ENCODE measurements around the gene MRPL52.
"Not testable (repeated sequence)": the region's sequence is repeated elsewhere in the genome, so short reads cannot be mapped to it uniquely, and the experiment has no call there.

MRPL52 gene

GRCh38 chr14:22796087-22796707, 33.5 kb upstream of the MRPL52 start:
- Histone ChIP-seq H3K4me3 (ENCODE audit: low read length in 2 of 2) (no peak overlapping the region), H3K27ac (ENCODE audit: low read depth in 2 of 2, low read length in 2 of 2) (no peak overlapping the region), H3K27me3 (ENCODE audit: control insufficient read depth in 2 of 2, insufficient read depth in 2 of 2, low read length in 2 of 2) (no peaks in the 10 kb centered on the region), H3K9me3 (ENCODE audit: control insufficient read depth in 2 of 2, low read length in 2 of 2) (no peaks in the 10 kb centered on the region), H3K9ac (ENCODE audit: low read depth in 1 of 2, low read length in 2 of 2) (no peak overlapping the region), H3K4me1 (ENCODE audit: control insufficient read depth in 2 of 2, insufficient read depth in 2 of 2, low read length in 2 of 2) (peaks cover 0 to 1% of the 10 kb centered on the region in 2 donors), H3K36me3 (ENCODE audit: control insufficient read depth in 2 of 2, insufficient read depth in 2 of 2, low read length in 2 of 2) (no peaks in the 10 kb centered on the region)

- no peak overlapping the region for H3K4me3 ChIP-seq (ENCODE audit: low read length in 2 of 2)
- no peak overlapping the region for H3K9ac ChIP-seq (ENCODE audit: low read depth in 1 of 2, low read length in 2 of 2)
- no peak overlapping the region for H3K27ac ChIP-seq (ENCODE audit: low read depth in 2 of 2, low read length in 2 of 2)
- H3K4me1 ChIP-seq (ENCODE audit: control insufficient read depth in 2 of 2, insufficient read depth in 2 of 2, low read length in 2 of 2) = peaks cover 0 to 3% of the 10 kb centered on the region in 2 donors
- H3K27me3 ChIP-seq (ENCODE audit: control insufficient read depth in 2 of 2, insufficient read depth in 2 of 2, low read length in 2 of 2) = no peaks in the 10 kb centered on the region
- no peaks in the 10 kb centered on the region for H3K36me3 ChIP-seq (ENCODE audit: control insufficient read depth in 2 of 2, insufficient read depth in 2 of 2, low read length in 2 of 2)
- H3K9me3 ChIP-seq (ENCODE audit: control insufficient read depth in 2 of 2, low read length in 2 of 2) = no peaks in the 10 kb centered on the region
These were observed 32.4 kb upstream of the MRPL52 start for GRCh38 chr14:22797017-22797917.

GRCh38 chr14:22798528-22798927, 31.2 kb upstream of the MRPL52 start:
- Histone ChIP-seq H3K36me3 (ENCODE audit: control insufficient read depth in 2 of 2, insufficient read depth in 2 of 2, low read length in 2 of 2) (no peaks in the 10 kb centered on the region), H3K9ac (ENCODE audit: low read depth in 1 of 2, low read length in 2 of 2) (no peak overlapping the region), H3K27me3 (ENCODE audit: control insufficient read depth in 2 of 2, insufficient read depth in 2 of 2, low read length in 2 of 2) (no peaks in the 10 kb centered on the region), H3K27ac (ENCODE audit: low read depth in 2 of 2, low read length in 2 of 2) (no peak overlapping the region), H3K4me1 (ENCODE audit: control insufficient read depth in 2 of 2, insufficient read depth in 2 of 2, low read length in 2 of 2) (peaks cover 0 to 3% of the 10 kb centered on the region in 2 donors), H3K9me3 (ENCODE audit: control insufficient read depth in 2 of 2, low read length in 2 of 2) (no peaks in the 10 kb centered on the region), H3K4me3 (ENCODE audit: low read length in 2 of 2) (no peak overlapping the region)

- H3K27ac ChIP-seq (ENCODE audit: low read depth in 2 of 2, low read length in 2 of 2) = no peak overlapping the region
- no peak overlapping the region for H3K4me3 ChIP-seq (ENCODE audit: low read length in 2 of 2)
- H3K4me1 ChIP-seq (ENCODE audit: control insufficient read depth in 2 of 2, insufficient read depth in 2 of 2, low read length in 2 of 2) = peaks cover 0 to 3% of the 10 kb centered on the region in 2 donors
- H3K9ac ChIP-seq (ENCODE audit: low read depth in 1 of 2, low read length in 2 of 2) = no peak overlapping the region
- H3K27me3 ChIP-seq (ENCODE audit: control insufficient read depth in 2 of 2, insufficient read depth in 2 of 2, low read length in 2 of 2) = no peaks in the 10 kb centered on the region
- H3K9me3 ChIP-seq (ENCODE audit: control insufficient read depth in 2 of 2, low read length in 2 of 2) = no peaks in the 10 kb centered on the region
- H3K36me3 ChIP-seq (ENCODE audit: control insufficient read depth in 2 of 2, insufficient read depth in 2 of 2, low read length in 2 of 2) = no peaks in the 10 kb centered on the region
These were observed 29.3 kb upstream of the MRPL52 start for GRCh38 chr14:22800346-22800745.

- H3K4me3 ChIP-seq (ENCODE audit: low read length in 2 of 2) = no peak overlapping the region
- no peaks in the 10 kb centered on the region for H3K36me3 ChIP-seq (ENCODE audit: control insufficient read depth in 2 of 2, insufficient read depth in 2 of 2, low read length in 2 of 2)
- H3K9ac ChIP-seq (ENCODE audit: low read depth in 1 of 2, low read length in 2 of 2) = no peak overlapping the region
- H3K9me3 ChIP-seq (ENCODE audit: control insufficient read depth in 2 of 2, low read length in 2 of 2) = no peaks in the 10 kb centered on the region
- H3K27ac ChIP-seq (ENCODE audit: low read depth in 2 of 2, low read length in 2 of 2) = no peak overlapping the region
- H3K4me1 ChIP-seq (ENCODE audit: control insufficient read depth in 2 of 2, insufficient read depth in 2 of 2, low read length in 2 of 2) = peaks cover 0 to 3% of the 10 kb centered on the region in 2 donors
- no peaks in the 10 kb centered on the region for H3K27me3 ChIP-seq (ENCODE audit: control insufficient read depth in 2 of 2, insufficient read depth in 2 of 2, low read length in 2 of 2)
These were observed 28.0 kb upstream of the MRPL52 start for GRCh38 chr14:22801716-22802115.

- H3K9ac ChIP-seq (ENCODE audit: low read depth in 1 of 2, low read length in 2 of 2) = no peak overlapping the region
- H3K4me3 ChIP-seq (ENCODE audit: low read length in 2 of 2) = no peak overlapping the region
- no peaks in the 10 kb centered on the region for H3K36me3 ChIP-seq (ENCODE audit: control insufficient read depth in 2 of 2, insufficient read depth in 2 of 2, low read length in 2 of 2)
- H3K27me3 ChIP-seq (ENCODE audit: control insufficient read depth in 2 of 2, insufficient read depth in 2 of 2, low read length in 2 of 2) = no peaks in the 10 kb centered on the region
- peaks cover 0 to 5% of the 10 kb centered on the region in 2 donors for H3K4me1 ChIP-seq (ENCODE audit: control insufficient read depth in 2 of 2, insufficient read depth in 2 of 2, low read length in 2 of 2)
- no peaks in the 10 kb centered on the region for H3K9me3 ChIP-seq (ENCODE audit: control insufficient read depth in 2 of 2, low read length in 2 of 2)
- no peak overlapping the region for H3K27ac ChIP-seq (ENCODE audit: low read depth in 2 of 2, low read length in 2 of 2)
These were observed 26.6 kb upstream of the MRPL52 start for GRCh38 chr14:22802860-22803686.

DNA sequence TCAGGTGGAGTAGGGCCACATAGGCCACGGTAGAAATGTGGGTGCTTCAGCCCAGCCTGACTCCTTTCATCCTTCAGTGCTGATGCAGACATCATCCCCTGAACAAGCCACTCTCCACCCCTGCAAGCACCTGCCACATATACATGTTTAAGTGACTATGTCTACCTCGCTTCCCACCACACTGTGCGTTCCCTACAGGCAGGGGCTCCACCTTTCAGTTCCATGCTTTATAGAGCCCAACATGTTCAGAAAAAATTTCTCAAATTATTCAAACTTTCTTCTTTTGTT, 26.1 kb upstream of the MRPL52 start:
- H3K27ac ChIP-seq (ENCODE audit: low read depth in 2 of 2, low read length in 2 of 2) = no peak overlapping the region
- no peaks in the 10 kb centered on the region for H3K9me3 ChIP-seq (ENCODE audit: control insufficient read depth in 2 of 2, low read length in 2 of 2)
- no peak overlapping the region for H3K4me3 ChIP-seq (ENCODE audit: low read length in 2 of 2)
- H3K27me3 ChIP-seq (ENCODE audit: control insufficient read depth in 2 of 2, insufficient read depth in 2 of 2, low read length in 2 of 2) = no peaks in the 10 kb centered on the region
- H3K9ac ChIP-seq (ENCODE audit: low read depth in 1 of 2, low read length in 2 of 2) = no peak overlapping the region
- no peaks in the 10 kb centered on the region for H3K36me3 ChIP-seq (ENCODE audit: control insufficient read depth in 2 of 2, insufficient read depth in 2 of 2, low read length in 2 of 2)
- peaks cover 0 to 5% of the 10 kb centered on the region in 2 donors for H3K4me1 ChIP-seq (ENCODE audit: control insufficient read depth in 2 of 2, insufficient read depth in 2 of 2, low read length in 2 of 2)

- not testable (repeated sequence) for H3K36me3 ChIP-seq (ENCODE audit: control insufficient read depth in 2 of 2, insufficient read depth in 2 of 2, low read length in 2 of 2); H3K27me3 ChIP-seq (ENCODE audit: control insufficient read depth in 2 of 2, insufficient read depth in 2 of 2, low read length in 2 of 2); H3K9me3 ChIP-seq (ENCODE audit: control insufficient read depth in 2 of 2, low read length in 2 of 2); H3K4me1 ChIP-seq (ENCODE audit: control insufficient read depth in 2 of 2, insufficient read depth in 2 of 2, low read length in 2 of 2); H3K9ac ChIP-seq (ENCODE audit: low read depth in 1 of 2, low read length in 2 of 2); H3K4me3 ChIP-seq (ENCODE audit: low read length in 2 of 2); H3K27ac ChIP-seq (ENCODE audit: low read depth in 2 of 2, low read length in 2 of 2)
These were observed 24.5 kb upstream of the MRPL52 start for GRCh38 chr14:22805235-22805634.

DNA sequence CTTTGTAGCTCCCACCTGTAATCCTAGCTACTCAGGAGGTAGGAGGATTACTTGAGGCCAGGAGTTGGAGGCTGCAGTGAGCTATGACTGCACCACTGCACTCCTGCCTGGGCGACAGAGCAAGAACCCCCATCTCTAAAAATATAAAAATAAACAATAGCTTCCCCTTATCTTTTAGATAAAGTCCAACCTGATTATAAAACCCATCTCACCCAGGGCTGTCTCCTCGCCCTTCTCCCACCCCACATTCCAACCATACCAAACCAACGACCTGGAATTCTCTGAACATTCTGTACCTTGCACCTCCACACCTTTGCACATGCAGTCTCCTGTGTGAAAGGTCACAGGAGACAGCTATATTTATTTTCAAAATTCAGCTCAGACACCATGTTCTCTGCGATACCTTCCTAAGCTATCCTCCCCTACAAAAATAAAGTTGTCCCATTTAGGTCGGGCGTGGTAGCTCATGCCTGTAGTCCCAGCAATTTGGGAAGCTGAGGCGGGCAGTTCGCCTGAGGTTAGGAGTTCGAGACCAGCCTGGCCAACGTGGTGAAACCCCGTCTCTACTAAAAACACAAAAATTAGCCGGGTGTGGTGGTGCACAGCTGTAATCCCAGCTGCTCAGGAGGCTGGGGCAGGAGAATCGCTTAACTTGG, 22.1 kb upstream of the MRPL52 start:
- Histone ChIP-seq H3K9ac (ENCODE audit: low read depth in 1 of 2, low read length in 2 of 2) (no peak overlapping the region), H3K36me3 (ENCODE audit: control insufficient read depth in 2 of 2, insufficient read depth in 2 of 2, low read length in 2 of 2) (no peaks in the 10 kb centered on the region), H3K27me3 (ENCODE audit: control insufficient read depth in 2 of 2, insufficient read depth in 2 of 2, low read length in 2 of 2) (no peaks in the 10 kb centered on the region), H3K9me3 (ENCODE audit: control insufficient read depth in 2 of 2, low read length in 2 of 2) (no peaks in the 10 kb centered on the region), H3K27ac (ENCODE audit: low read depth in 2 of 2, low read length in 2 of 2) (no peak overlapping the region), H3K4me3 (ENCODE audit: low read length in 2 of 2) (no peak overlapping the region), H3K4me1 (ENCODE audit: control insufficient read depth in 2 of 2, insufficient read depth in 2 of 2, low read length in 2 of 2) (peaks cover 0 to 2% of the 10 kb centered on the region in 2 donors)
